GM12891 (cell line): Measurements from ENCODE around the gene SIPA1L3.

Source experiments
- PAX5 ChIP-seq: IDR thresholded peaks from 2 replicates; pipeline ENCODE4 v1.6.1; 2011; ENCODE audit warnings: low read length, moderate library complexity, mild to moderate bottlenecking; ENCODE audit not compliant: insufficient read depth, severe bottlenecking
- POLR2A ChIP-seq: IDR thresholded peaks from 2 replicates; pipeline ENCODE4 v1.6.1; 2011; ENCODE audit warnings: low read depth, low read length, control low read depth
- POLR2AphosphoS5 ChIP-seq: IDR thresholded peaks from 2 replicates; pipeline ENCODE4 v1.6.1; 2011; ENCODE audit warnings: low read depth, low read length, control low read depth
- POU2F2 ChIP-seq: IDR thresholded peaks from 2 replicates; pipeline ENCODE4 v1.6.1; 2011; ENCODE audit warnings: low read depth, mild to moderate bottlenecking, control low read depth, low read length, moderate library complexity
- SPI1 ChIP-seq: IDR thresholded peaks from 2 replicates; pipeline ENCODE4 v1.6.1; 2011; ENCODE audit warnings: low read depth, low read length, control low read depth
- TAF1 ChIP-seq: IDR thresholded peaks from 2 replicates; pipeline ENCODE4 v1.6.1; 2011; ENCODE audit warnings: low read depth, low read length, control low read depth

- no peak for TF ChIP-seq POLR2A
- TF ChIP-seq POLR2AphosphoS5 = no peak
- TF ChIP-seq SPI1 = no peak
- TF ChIP-seq TAF1 = no peak
- TF ChIP-seq POU2F2 = no peak
- no peak for TF ChIP-seq PAX5
These were observed 251.7 kb downstream of the SIPA1L3 start for GRCh38 chr19:38158730-38159129.
